Uterus (tissue), 2 donors: ENCODE measurements around the gene PJA1.

Experiments
- CTCF ChIP-seq, 4 experiments: fragments of 200-600 bp in 2 of 4; fragments of 450-650 bp in 2 of 4; sonication (generic) in 2 of 4; IDR thresholded peaks; one replicate each; pipeline ENCODE4 v1.5.1; 2016 to 2019; ENCODE audit warnings: antibody characterized with exemption in 4 of 4, mild to moderate bottlenecking in 2 of 4, moderate library complexity in 1 of 4
- POLR2A ChIP-seq, 2 donors: fragments of 450-650 bp; IDR thresholded peaks; one replicate each; pipeline ENCODE4 v1.6.1; 2016; ENCODE audit warnings: antibody characterized with exemption in 2 of 2, mild to moderate bottlenecking in 1 of 2, moderate library complexity in 1 of 2

GRCh38 chrX:69185141-69185540 lies 19.9 kb upstream of the PJA1 start:
- TF ChIP-seq CTCF (IDR thresholded peaks at IDR 0.05) (no peak), POLR2A (IDR thresholded peaks at IDR 0.05) (no peak)
